GM21529 (cell line): Measurements from ENCODE around the gene ZDHHC3.

ENCODE experiments used
- ATAC-seq: cut with Tn5 transposase; IDR thresholded peaks from one replicate; pipeline ENCODE4 v1.9.1; 2021; ENCODE audit not compliant: unreplicated experiment

ZDHHC3 gene

GRCh38 chr3:44976002-44976815, at the start of gene ZDHHC3, which contains the start of gene EXOSC7:
Gene ZDHHC3 (minus strand): TSS chr3:44976174. CDS start chr3:44959436, 16,738 bp downstream.
Gene EXOSC7 (plus strand): TSS chr3:44976244. CDS start chr3:44976278, 34 bp downstream.
- peak; percentile 74 for ATAC-seq

- no peak for ATAC-seq
Observed at GRCh38 chr3:45024542-45025255, 48.7 kb upstream of the ZDHHC3 start.

GRCh38 chr3:45023675-45024074, 47.7 kb upstream of the ZDHHC3 start:
- ATAC-seq = no peak

GRCh38 chr3:45021524-45022297, 45.7 kb upstream of the ZDHHC3 start:
- ATAC-seq = no peak

GRCh38 chr3:45020534-45020933, 44.6 kb upstream of the ZDHHC3 start:
- no peak for ATAC-seq

- ATAC-seq = no peak
Observed at GRCh38 chr3:45017821-45018220, 41.8 kb upstream of the ZDHHC3 start.

GRCh38 chr3:45016916-45017315, 40.9 kb upstream of the ZDHHC3 start:
- ATAC-seq = no peak

GRCh38 chr3:45012577-45012976, 36.6 kb upstream of the ZDHHC3 start:
- ATAC-seq = no peak

- peak; percentile 55 for ATAC-seq
Observed at GRCh38 chr3:45011756-45012508, 36.0 kb upstream of the ZDHHC3 start.

- no peak for ATAC-seq
Observed at GRCh38 chr3:45010811-45011333, 34.9 kb upstream of the ZDHHC3 start.

- no peak for ATAC-seq
Observed at GRCh38 chr3:45009868-45010267, 33.9 kb upstream of the ZDHHC3 start.

GRCh38 chr3:45008117-45008516, 32.1 kb upstream of the ZDHHC3 start:
- ATAC-seq = no peak

- ATAC-seq = no peak
Observed at GRCh38 chr3:45007091-45007490, 31.1 kb upstream of the ZDHHC3 start.

- ATAC-seq = no peak
Observed at GRCh38 chr3:45003859-45004258, 27.9 kb upstream of the ZDHHC3 start.

- ATAC-seq = no peak
Observed at GRCh38 chr3:45003406-45003805, 27.4 kb upstream of the ZDHHC3 start.

GRCh38 chr3:45002720-45003119, 26.7 kb upstream of the ZDHHC3 start:
- ATAC-seq = no peak

GRCh38 chr3:45002139-45002660, 26.2 kb upstream of the ZDHHC3 start:
- no peak for ATAC-seq

GRCh38 chr3:45001738-45002137, 25.8 kb upstream of the ZDHHC3 start:
- no peak for ATAC-seq

- no peak for ATAC-seq
Observed at GRCh38 chr3:45000823-45001222, 24.8 kb upstream of the ZDHHC3 start.

- ATAC-seq = no peak
Observed at GRCh38 chr3:44999782-45000181, 23.8 kb upstream of the ZDHHC3 start.
